Activated naive CD4-positive, alpha-beta T cell treated with anti-CD3 and anti-CD28 coated beads, Interleukin-2, amount 50 U/mL, for 16 hours (primary cell): Measurements from ENCODE around the gene TRIM48.
"Not testable (repeated sequence)": the region's sequence is repeated elsewhere in the genome, so short reads cannot be mapped to it uniquely, and the experiment has no call there.

ENCODE experiments used
- DNase-seq: peaks from one replicate; pipeline ENCODE4 v3.0.0-alpha.2; 2020

Gene TRIM48

GRCh38 chr11:55261855-55262254 lies at the start of gene TRIM48:
TRIM48 (plus strand) TSS chr11:55262155; CDS start chr11:55262268, 113 bp downstream.
- DNase-seq: not testable (repeated sequence)

GRCh38 chr11:55238316-55238715 lies 23.6 kb upstream of the TRIM48 start:
- not testable (repeated sequence) for DNase-seq

GRCh38 chr11:55263081-55263480 lies 1.1 kb downstream of the TRIM48 start:
- no peak for DNase-seq
